Stimulated activated CD4-positive, alpha-beta T cell treated with anti-CD3 and anti-CD28 coated beads, Interleukin-12 subunit alpha, Interleukin-12 subunit beta, amount 100 ng/mL, for 24 hours (primary cell): ENCODE data around the gene VGF.

Source experiments
- DNase-seq, 2 experiments: peaks; one replicate each; pipeline ENCODE4 v3.0.0-alpha.2; 2020; ENCODE audit warnings: low read depth in 2 of 2

VGF gene

GRCh38 chr7:101166648-101166908 lies 1.2 kb upstream of the VGF start:
- no peak for DNase-seq

- DNase-seq = no peak
Observed at GRCh38 chr7:101165958-101166647, 734 bp upstream of the VGF start.

- DNase-seq = no peak
Observed at GRCh38 chr7:101164071-101164840, 1.1 kb downstream of the VGF start.

- DNase-seq = no peak
Observed at GRCh38 chr7:101163279-101164070, 1.9 kb downstream of the VGF start.

GRCh38 chr7:101162551-101163278 lies 2.7 kb downstream of the VGF start:
- no peak for DNase-seq

GRCh38 chr7:101161692-101162471 lies 3.5 kb downstream of the VGF start:
- no peak for DNase-seq

- no peak for DNase-seq
Observed at GRCh38 chr7:101160910-101161309, 4.5 kb downstream of the VGF start.

GRCh38 chr7:101159696-101160674 lies 5.4 kb downstream of the VGF start:
- no peak for DNase-seq

- no peak for DNase-seq
Observed at GRCh38 chr7:101156866-101157589, 8.3 kb downstream of the VGF start.

GRCh38 chr7:101156277-101156676 lies 9.1 kb downstream of the VGF start:
- no peak for DNase-seq

- DNase-seq = no peak
Observed at GRCh38 chr7:101155303-101155702, 10.1 kb downstream of the VGF start.

- no peak for DNase-seq
Observed at GRCh38 chr7:101154693-101155102, 10.7 kb downstream of the VGF start.

- peak; percentile 86 to 93 for DNase-seq
Observed at GRCh38 chr7:101153969-101154692, 11.2 kb downstream of the VGF start, which contains the start of gene AP1S1. Gene AP1S1 (plus strand): TSS chr7:101154476. CDS start chr7:101154515, 39 bp downstream.

- no peak for DNase-seq
Observed at GRCh38 chr7:101151908-101152651, 13.3 kb downstream of the VGF start.

- no peak for DNase-seq
Observed at GRCh38 chr7:101140746-101141382, 24.5 kb downstream of the VGF start.

- DNase-seq = no peak
Observed at GRCh38 chr7:101140339-101140699, 25.1 kb downstream of the VGF start.

- peak; percentile 76 to 89 for DNase-seq
Observed at GRCh38 chr7:101138213-101138870, 27.0 kb downstream of the VGF start.
